OCI-LY7 (cell line): ENCODE results near the gene HDHD2.

Source experiments
- EZH2phosphoT487 ChIP-seq: fragments of 200-600 bp; sonication (generic); IDR thresholded peaks from 2 replicates; pipeline ENCODE4 v1.6.1; 2018; ENCODE audit warnings: low read depth, borderline replicate concordance, mild to moderate bottlenecking, mixed run types, antibody characterized with exemption, low read length, moderate library complexity, mixed read lengths
- TF ChIP-seq, protein P1 (sequence below): fragments of 200-600 bp; sonication (generic); conservative IDR thresholded peaks from 2 replicates; pipeline ENCODE4 v1.5.1; 2014; ENCODE audit warnings: mild to moderate bottlenecking, antibody characterized with exemption, low read length, moderate library complexity, mixed read lengths

DNA sequence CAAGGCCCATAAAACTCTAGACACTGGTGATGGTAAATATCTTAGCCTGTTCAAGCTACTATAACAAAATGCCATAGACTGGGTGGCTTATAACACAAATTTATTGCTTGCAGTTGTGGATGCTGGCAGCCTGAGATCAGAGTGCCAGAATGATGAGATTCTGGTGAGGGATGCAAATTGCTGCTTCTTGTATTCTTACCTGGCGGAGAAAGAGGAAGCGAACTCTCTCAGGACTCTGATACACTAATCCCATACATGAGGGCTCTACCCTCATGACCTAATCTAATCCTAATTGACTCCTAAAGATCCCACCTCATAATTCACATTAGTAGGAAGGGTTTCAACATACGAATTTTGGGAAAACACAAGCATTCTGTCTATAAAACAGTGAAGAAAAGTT, 30.5 kb upstream of the HDHD2 start:
- TF ChIP-seq, protein P1, sequence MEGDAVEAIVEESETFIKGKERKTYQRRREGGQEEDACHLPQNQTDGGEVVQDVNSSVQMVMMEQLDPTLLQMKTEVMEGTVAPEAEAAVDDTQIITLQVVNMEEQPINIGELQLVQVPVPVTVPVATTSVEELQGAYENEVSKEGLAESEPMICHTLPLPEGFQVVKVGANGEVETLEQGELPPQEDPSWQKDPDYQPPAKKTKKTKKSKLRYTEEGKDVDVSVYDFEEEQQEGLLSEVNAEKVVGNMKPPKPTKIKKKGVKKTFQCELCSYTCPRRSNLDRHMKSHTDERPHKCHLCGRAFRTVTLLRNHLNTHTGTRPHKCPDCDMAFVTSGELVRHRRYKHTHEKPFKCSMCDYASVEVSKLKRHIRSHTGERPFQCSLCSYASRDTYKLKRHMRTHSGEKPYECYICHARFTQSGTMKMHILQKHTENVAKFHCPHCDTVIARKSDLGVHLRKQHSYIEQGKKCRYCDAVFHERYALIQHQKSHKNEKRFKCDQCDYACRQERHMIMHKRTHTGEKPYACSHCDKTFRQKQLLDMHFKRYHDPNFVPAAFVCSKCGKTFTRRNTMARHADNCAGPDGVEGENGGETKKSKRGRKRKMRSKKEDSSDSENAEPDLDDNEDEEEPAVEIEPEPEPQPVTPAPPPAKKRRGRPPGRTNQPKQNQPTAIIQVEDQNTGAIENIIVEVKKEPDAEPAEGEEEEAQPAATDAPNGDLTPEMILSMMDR = no peak
- no peak for TF ChIP-seq EZH2phosphoT487
